T47D (cell line): ENCODE results near the gene PSMC3IP.
"Not testable (repeated sequence)": the region's sequence is repeated elsewhere in the genome, so short reads cannot be mapped to it uniquely, and the experiment has no call there.

Experiments
- DNase-seq, 2 experiments: peaks; one replicate each; pipeline versions ENCODE4 v3.0.0 to v3.0.0-alpha.2; 2011 to 2012; ENCODE audit warnings: low read depth in 1 of 2, low spot score in 1 of 2
- JUND ChIP-seq: IDR thresholded peaks from 2 replicates; pipeline ENCODE4 v1.6.1; 2012; ENCODE audit warnings: low read depth
- in situ Hi-C: cut with HindIII; loops from 2 replicates; pipeline ENCODE4 v1.10.0; 2016; ENCODE audit warnings: low sequenced_read_pairs, low pct_unique_long_range_greater_than_20kb

The PSMC3IP gene, protein sequence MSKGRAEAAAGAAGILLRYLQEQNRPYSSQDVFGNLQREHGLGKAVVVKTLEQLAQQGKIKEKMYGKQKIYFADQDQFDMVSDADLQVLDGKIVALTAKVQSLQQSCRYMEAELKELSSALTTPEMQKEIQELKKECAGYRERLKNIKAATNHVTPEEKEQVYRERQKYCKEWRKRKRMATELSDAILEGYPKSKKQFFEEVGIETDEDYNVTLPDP

DNA sequence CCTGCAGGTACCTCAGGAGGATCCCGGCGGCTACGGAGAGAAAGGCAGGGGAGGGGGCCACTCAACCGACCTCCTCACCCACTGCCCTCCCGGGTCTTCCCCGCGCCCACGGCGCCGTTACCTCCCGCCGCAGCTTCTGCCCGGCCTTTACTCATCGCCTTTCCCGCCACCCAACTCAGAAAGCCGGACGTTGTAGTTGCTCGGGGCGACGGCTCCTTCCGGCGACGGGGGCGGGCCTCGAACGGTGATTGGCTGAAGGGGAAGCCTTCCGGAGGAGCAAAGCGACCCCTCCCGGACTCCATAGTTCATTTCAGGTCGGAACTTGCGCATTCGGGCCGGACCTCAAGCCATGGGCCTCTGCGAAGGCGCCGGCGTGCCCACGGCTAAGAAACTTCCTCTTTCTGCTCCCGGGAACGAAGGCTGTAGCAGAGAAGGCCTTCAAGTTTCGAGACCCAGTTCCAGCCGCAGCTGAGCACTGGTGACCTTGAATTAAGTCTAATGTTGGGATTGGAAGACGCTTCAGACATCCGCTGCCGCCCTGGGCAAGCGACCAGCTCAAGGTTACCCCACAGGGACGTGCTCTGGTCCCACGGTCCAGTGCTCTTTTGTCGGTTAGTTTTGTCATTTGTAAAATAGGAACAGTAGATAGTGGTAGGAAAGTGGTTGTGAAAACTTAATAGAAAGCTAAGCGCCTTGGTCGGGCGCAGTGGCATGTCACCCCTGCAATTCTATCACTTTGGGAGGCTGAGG is at the start of gene PSMC3IP:
PSMC3IP (minus strand) TSS at position 198 of the 750 bp plus-strand sequence; CDS start at position 155, 43 bp downstream.
- no peak for TF ChIP-seq JUND

GRCh38 chr17:42623732-42624596 is 46.4 kb upstream of the PSMC3IP start:
- no peak for DNase-seq
- in situ Hi-C loops = no loop called here
- TF ChIP-seq JUND = no peak

More for the DNA sequence above, at the start of gene PSMC3IP:
- in situ Hi-C loops = no loop called here
- peak; percentile 96 to 97 for DNase-seq

DNA sequence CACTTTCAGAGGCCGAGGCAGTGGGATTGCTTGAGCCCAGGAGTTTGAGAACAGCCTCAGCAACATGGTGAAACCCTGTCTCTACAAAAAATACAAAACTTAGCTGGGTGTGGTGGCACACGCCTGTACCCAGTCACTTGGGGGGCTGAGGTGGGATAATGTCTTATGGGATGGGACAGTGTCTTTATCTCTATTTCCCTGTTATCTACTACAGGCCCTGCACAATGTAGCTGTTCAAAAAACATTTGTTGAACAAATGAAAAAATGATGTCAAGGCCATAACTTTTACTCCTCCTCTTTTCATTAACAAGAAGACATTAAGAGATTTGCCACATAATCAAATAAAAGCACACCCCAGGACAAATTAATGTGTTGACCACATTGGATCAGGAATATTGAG is 45.7 kb upstream of the PSMC3IP start:
- in situ Hi-C loops = no loop called here
- TF ChIP-seq JUND = no peak
- DNase-seq = no peak

GRCh38 chr17:42621987-42622386 is 44.5 kb upstream of the PSMC3IP start:
- in situ Hi-C loops, DNase-seq: not testable (repeated sequence)

DNA sequence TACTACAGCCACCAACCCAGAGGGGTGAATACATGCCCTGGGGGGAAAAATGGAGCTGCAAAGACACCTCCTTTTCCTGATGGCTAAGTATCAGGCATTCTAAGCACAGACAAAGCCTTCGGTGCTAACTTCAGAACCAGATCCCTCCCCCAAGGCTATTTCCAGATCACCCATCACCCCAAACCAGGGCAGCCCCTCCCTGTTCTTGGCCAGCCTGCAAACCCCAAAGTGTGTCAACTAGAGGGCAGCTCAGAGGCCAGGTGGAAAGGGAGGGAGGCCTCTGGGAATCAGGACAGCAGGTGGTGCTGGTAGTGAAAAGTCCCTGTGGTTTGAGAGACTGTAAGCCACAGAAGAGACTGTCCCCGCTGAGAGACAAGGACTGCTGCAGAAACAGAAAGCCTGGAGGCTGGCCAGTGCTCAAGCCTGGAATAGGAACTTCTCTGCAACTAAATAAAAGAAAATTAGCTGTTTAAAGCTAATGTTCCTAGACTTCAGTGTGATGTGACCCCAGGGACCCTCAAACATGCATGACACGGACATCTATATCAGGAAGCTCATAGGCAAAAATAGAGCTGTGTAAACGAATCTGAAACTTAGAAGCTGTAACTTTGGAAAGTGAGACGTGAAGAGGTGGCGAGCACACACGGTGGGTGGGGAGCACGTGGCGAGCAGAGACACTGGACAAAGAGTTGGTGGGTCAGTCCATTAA is 41.1 kb upstream of the PSMC3IP start:
- DNase-seq = peak; percentile 87 to 94
- no peak for TF ChIP-seq JUND
- in situ Hi-C loops = no loop called here

DNA sequence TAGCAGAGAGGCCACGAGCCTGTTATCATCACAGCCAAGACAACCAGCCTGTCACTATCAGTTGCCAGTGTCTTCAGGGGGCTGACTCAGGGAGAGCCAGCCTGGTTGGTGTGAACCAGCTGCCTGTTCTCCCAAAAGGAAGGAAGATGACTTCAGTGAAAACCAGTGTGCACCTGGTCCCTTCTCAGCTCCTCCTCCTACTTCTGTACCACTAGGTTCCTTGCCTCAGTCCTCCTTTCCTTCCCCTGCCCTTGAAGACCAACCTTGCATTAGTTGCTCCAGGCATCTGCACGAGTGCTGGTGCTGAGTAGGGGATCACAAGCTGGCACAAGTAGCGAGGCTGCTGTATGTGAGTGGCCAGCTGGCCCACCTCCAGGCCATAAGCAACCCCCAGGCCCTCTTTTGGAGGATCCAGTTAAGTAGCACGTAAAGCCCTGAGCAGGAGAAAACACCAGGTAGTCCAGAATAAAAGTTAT is 40.5 kb upstream of the PSMC3IP start:
- no peak for TF ChIP-seq JUND
- in situ Hi-C loops = no loop called here
- DNase-seq = peak in 1 of 2 experiments; percentile 35

- no peak for DNase-seq
- in situ Hi-C loops = no loop called here
- TF ChIP-seq JUND = no peak
Measured at GRCh38 chr17:42613699-42614295, 36.3 kb upstream of the PSMC3IP start.

GRCh38 chr17:42612013-42612412 is 34.5 kb upstream of the PSMC3IP start:
- TF ChIP-seq JUND = no peak
- no peak for DNase-seq
- in situ Hi-C loops = no loop called here

GRCh38 chr17:42609814-42610801 is 32.6 kb upstream of the PSMC3IP start:
- in situ Hi-C loops = not testable (repeated sequence)
- peak in 1 of 2 experiments; percentile 65 for DNase-seq

DNA sequence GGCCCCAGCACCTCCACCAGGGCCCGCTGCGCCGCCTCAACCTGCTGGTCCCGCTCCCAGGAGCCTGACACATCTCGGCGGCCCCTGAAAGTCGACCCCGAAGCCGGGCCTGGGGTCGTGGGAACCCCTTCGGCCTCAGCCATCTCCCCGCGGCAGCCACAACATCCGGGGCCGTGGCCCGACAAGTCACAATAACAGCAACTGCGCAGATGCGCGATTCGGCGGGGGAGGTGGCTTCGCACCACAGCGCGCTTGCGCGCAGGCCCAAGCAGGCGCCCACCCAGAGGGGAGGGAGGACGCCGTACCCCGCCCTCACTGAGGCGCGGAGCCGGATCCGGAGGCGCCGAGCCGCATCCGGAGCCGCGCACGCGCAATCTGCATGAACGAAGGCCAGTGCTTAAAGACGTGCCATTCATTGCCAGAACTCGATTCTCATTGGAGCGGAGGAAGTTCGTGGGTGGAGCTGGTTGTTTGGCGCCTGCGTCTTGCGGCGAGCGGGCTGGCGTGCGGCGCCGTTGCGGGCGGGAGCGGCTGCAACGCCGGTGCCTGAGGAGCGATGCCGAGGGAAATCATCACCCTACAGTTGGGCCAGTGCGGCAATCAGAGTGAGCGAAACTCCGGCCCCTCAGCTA is 31.8 kb upstream of the PSMC3IP start, which contains the start of the genes RETREG3 and TUBG1:
RETREG3 (minus strand) TSS at position 193 of the 632 bp plus-strand sequence; CDS start at position 143, 50 bp downstream.
TUBG1 (plus strand) TSS at position 502 of the 632 bp plus-strand sequence; CDS start at position 557, 55 bp downstream.
- TF ChIP-seq JUND = no peak
- in situ Hi-C loops = no loop called here
- peak; percentile 99 to 100 for DNase-seq
